HG03103 (cell line): ENCODE measurements around the gene ZRANB3.
"Not testable (repeated sequence)": the region's sequence is repeated elsewhere in the genome, so short reads cannot be mapped to it uniquely, and the experiment has no call there.

Experiments used
- ATAC-seq: cut with Tn5 transposase; IDR thresholded peaks from one replicate; pipeline ENCODE4 v1.9.1; 2021; ENCODE audit warnings: low read depth; ENCODE audit not compliant: unreplicated experiment

ZRANB3 gene

DNA sequence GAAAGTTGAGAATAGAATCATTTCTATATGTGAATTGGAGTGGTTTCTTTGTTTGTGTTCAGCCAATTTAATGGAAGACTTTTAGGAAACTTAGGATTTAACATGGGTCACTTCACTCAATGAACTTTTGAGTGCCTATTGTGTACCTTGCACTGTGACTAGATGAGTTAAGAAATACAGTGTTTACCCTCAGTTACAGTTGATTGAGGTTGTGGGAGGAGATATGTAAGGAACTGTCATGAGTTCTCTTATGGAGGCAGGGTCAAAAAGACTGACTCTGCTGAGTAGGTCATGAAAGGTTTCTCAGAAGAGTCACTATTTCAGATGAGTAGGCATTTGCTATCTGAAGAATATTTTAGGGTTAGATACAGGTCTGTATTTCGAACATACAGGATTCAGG lies 380.3 kb downstream of the ZRANB3 start:
- no peak for ATAC-seq

GRCh38 chr2:135149251-135149650 lies 381.8 kb downstream of the ZRANB3 start:
- no peak for ATAC-seq

DNA sequence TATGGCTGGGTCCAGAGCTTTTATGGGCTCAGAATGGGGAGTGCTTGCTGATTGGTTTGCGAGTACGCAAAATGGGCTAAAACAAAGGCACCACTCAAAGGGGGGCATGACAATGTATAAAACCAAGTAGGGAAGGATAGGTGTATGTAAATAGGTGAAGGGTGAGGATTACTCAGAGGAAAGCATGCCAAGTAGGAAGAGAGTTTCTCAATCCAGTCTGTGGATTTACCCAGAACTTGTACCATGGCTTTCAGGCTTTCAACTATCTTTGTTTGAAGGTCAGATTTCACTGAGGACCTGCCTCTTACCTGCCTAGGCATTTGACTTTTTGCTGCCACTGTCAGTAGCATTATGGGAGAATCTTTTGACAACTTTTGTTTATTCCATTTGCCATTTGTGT lies 386.7 kb downstream of the ZRANB3 start:
- no peak for ATAC-seq

- no peak for ATAC-seq
These were observed 388.7 kb downstream of the ZRANB3 start for GRCh38 chr2:135142323-135142722.

DNA sequence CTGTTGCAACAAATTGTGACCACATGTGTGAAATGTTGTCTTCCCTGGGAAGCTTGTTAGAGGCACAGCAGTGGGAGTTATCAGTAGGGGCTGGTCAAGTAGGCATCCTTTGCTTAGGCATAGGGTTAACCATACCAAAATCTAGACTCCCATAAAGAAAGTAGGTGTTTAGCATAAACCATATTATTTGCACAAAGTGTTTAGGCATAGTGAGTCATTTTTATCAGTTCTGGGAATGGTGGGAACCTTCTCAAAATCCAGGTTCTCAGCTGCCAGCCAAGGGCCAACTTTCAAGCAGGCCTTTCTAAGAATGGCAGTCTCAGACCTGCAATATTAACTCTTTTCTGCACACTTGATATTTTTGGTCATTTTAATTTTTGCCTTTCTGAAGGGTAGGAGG lies 390.4 kb downstream of the ZRANB3 start:
- no peak for ATAC-seq

DNA sequence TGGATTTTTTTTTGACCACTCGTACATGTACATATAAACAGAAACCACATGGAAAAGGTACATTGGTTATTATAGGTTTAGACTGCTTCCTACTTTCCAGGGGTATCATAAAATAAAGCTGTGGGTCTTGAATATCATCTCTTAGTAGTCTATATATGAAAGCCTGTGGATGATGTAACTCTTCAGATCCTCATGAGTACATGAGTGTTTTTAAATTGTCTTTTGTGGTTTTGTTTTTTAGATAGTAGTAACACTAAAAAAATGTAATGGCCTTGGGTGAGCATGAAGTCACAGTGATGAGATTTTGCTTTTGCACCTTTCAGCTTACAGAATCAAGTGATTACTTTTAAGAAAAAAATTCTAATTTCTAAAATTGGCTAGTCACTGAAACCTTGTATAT lies 398.7 kb downstream of the ZRANB3 start:
- no peak for ATAC-seq

- no peak for ATAC-seq
These were observed 400.3 kb downstream of the ZRANB3 start for GRCh38 chr2:135130751-135131150.

DNA sequence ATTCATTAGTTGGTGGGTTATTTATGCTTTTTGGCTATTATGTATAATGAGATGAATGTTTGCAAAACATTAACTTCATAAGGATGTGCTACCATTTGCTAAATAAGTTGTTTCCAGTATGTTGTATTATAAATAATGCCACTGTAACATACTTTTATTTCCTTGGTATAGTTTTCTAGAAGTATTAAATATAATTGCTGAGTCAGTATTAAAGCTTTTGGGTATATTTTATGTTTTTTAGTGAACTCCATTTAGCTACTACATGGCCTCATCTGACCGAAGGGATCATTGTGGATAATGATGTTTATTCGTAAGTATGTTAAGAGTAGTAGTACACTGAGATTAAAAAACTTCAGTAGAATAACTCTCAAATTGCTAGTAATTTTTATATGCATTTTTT lies 405.1 kb downstream of the ZRANB3 start:
- ATAC-seq = no peak

GRCh38 chr2:135124924-135125886 lies 405.8 kb downstream of the ZRANB3 start:
- ATAC-seq = no peak

GRCh38 chr2:135121658-135122039 lies 409.4 kb downstream of the ZRANB3 start:
- ATAC-seq = not testable (repeated sequence)

DNA sequence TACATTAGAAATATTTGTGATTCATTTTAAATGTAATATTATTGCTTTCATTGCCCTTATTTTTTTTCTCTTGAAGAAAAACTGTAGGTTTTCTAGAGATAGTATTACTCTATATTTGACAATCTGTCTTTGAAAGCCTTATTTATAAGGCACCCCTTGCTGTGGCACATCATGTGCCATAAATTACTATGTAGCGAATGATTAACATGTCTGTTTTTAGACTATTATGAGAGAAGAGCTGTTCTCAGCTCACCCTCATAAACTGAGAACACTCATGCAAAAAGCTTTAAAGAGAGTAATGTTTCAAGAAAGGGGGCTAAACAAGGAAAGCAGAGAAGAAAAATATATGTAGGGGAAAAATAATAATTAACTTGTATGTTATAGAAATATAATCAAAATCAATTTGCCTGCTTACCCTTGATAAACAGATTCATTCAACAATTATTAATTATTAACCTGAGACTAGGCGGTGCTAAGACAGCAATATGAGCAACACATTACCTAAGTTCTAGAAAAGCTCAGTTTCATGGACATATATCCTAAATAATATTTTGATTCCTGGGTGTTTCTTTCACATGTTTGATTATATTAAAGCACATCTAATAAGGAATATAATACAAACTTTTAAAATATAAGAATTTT lies 409.9 kb downstream of the ZRANB3 start:
- ATAC-seq = no peak

GRCh38 chr2:135119582-135119981 lies 411.4 kb downstream of the ZRANB3 start:
- no peak for ATAC-seq

- no peak for ATAC-seq
These were observed 417.7 kb downstream of the ZRANB3 start for GRCh38 chr2:135113322-135113721.

- ATAC-seq = not testable (repeated sequence)
These were observed 425.3 kb downstream of the ZRANB3 start for GRCh38 chr2:135105513-135106316.

GRCh38 chr2:135103843-135104242 lies 427.2 kb downstream of the ZRANB3 start:
- ATAC-seq = no peak

GRCh38 chr2:135099802-135100483 lies 431.1 kb downstream of the ZRANB3 start:
- no peak for ATAC-seq

- no peak for ATAC-seq
These were observed 433.3 kb downstream of the ZRANB3 start for GRCh38 chr2:135097532-135098231.

- ATAC-seq = no peak
These were observed 434.2 kb downstream of the ZRANB3 start for GRCh38 chr2:135096665-135097446.

DNA sequence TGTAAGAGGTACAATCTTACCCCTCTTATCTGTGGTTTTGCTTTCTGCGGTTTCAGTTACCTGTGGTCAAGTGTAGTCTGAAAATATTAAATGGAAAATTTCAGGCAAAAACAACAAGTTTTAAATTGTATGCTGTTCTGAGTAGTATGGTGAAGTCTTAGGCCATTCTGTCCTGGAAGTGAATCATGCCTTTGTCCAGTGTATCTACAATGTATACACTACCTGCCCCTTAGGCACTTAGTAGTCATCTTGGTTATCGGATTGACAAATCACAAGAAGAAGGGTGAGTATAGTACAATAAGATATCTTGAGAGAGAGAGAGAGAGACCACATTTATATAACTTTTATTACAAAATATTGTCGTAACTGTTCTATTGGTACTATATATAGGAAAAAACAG lies 435.4 kb downstream of the ZRANB3 start:
- no peak for ATAC-seq
